NCI-H1092 treated with DMSO at 0.1 percent for 48 hours (cell line): ENCODE data around the gene TUBA8.
"Not testable (repeated sequence)": the region's sequence is repeated elsewhere in the genome, so short reads cannot be mapped to it uniquely, and the experiment has no call there.

ENCODE experiments used
- DNase-seq: peaks from one replicate; lab custom pipeline; 2025; lab: John Stamatoyannopoulos, UW

The TUBA8 gene

GRCh38 chr22:18106550-18107341 is 3.9 kb upstream of the TUBA8 start:
- DNase-seq: not testable (repeated sequence)

GRCh38 chr22:18108187-18108586 is 2.4 kb upstream of the TUBA8 start:
- no peak for DNase-seq

GRCh38 chr22:18109410-18110193 is 1.0 kb upstream of the TUBA8 start:
- no peak for DNase-seq

- no peak for DNase-seq
Observed at GRCh38 chr22:18110954-18111758, 547 bp downstream of the TUBA8 start.

DNA sequence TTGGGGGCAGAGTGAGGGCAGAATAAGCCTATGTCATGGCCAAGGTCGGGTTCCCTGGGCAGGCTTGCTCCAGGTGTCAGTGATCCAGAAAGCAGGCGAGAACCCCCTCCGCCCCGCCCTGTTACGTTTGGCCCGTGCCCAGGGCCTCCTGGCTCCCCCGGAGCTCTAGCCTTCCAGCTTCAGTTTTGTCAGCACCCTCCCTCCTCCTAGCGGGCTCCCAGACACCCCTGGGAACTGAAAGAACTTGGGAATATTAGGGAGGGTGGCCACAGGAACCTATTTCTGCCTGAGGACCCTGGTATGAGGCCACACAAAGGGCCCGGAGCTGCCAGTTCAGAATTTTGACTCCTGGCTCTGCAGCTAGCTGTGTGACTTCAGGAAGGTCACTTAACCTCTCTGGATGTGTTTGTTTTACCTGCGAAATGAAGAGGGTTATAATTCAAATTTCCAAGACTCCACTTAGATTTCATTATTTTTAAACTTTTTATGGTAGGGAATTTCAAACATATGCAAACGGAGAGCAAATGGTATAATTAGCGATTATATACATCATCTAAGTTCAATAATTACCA is 1.2 kb downstream of the TUBA8 start:
- DNase-seq: no peak

DNA sequence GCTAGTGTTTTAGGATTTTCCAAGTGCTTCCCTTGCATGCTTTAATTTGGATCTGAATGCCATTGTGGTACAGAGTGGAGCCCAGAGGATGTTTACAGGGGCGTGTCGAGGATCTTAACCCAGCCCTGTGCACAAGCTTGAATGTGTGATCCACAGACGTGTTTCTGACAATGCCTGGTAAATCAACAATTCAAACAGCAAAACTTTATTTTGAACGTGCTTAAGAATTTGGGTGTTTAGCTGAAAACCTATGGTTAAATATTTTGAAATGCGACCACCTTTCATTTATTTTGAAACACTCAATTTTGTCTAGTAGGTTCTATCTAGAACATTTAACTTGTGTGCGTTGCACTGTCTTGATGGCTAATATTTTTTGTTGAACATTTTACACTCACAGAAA is 1.8 kb downstream of the TUBA8 start:
- no peak for DNase-seq

GRCh38 chr22:18113680-18114394 is 3.2 kb downstream of the TUBA8 start:
- no peak for DNase-seq

DNA sequence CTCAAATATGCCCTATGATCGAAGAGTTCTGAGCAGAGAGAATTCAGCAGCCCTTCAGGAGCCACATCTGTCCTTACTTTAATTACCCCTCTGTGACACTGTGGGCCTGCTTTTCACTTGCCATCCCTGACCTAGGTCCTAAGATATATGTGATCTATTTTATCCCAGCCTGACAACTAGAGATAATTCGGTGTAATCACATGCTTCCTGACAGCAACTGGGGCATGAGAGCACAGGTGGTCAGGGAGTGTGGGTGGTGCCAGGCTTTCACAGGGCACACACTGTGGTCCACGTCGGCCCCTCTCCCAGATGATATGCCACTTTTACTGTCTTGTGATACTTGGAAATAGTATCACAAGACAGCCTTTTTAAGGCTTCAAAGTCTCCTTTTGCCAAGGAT is 3.9 kb downstream of the TUBA8 start:
- no peak for DNase-seq

DNA sequence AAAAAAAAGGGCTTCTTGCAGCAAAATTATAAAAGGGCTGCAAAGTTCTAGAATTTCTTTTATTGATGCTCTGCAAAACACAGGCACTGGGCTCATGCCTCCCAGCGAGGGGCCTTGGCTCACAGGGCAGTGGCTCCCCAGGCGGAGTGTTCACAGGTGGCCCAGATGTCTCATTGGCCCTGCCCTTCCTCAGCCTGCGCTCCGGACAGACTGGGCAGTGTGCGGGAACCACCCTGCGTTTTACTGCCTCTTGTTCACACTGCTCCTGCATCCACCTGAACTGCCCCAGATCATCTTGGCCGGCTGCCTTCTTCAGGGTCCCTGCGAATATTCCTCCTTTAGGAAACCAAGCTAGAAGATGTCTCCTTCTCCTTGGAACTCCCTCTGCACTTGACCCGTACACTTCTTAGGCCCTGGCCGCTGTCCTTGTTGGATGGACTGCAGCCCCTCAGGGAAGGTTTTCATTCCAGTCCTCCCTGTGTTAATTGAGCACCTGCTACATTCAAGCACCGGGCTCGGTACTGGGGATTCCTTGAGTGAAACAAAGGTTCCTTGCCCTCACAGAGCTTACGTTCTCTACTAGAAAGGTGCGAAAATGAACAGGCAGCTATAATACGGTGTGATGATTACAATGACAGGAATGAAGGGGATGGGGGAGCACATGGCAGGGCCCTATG is 4.5 kb downstream of the TUBA8 start:
- no peak for DNase-seq

- DNase-seq: no peak
Observed at GRCh38 chr22:18115906-18116371, 5.3 kb downstream of the TUBA8 start.

- DNase-seq: no peak
Observed at GRCh38 chr22:18116634-18117033, 6.0 kb downstream of the TUBA8 start.

DNA sequence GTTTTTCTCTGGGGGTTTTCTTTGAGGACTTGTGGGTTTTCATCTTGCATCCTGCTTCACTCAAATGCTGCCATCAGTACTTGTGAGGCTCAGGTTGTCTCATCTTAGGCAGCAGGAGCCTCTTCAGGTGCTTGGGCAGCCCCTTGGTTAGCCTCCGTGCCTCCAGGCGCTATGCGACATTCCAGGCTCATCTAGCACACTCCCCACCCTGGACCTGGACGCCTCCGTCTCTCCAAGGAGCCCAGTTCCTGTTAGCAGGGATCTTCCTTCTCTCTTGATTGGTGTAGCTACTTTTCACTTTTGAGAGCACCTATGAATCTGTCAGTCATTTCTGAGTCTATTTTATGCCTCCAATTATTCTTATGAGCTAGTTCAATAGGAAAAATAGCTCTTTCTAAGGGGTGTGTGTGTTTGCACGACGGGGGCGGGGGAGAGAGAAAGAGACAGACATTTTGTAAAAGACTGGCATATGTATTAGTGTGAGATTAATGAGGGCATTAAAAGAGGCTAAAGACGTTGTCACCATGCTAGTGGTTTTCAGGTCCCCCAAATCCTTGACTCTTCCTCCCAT is 7.8 kb downstream of the TUBA8 start:
- no peak for DNase-seq

GRCh38 chr22:18119409-18120110 is 9.0 kb downstream of the TUBA8 start:
- DNase-seq: no peak

DNA sequence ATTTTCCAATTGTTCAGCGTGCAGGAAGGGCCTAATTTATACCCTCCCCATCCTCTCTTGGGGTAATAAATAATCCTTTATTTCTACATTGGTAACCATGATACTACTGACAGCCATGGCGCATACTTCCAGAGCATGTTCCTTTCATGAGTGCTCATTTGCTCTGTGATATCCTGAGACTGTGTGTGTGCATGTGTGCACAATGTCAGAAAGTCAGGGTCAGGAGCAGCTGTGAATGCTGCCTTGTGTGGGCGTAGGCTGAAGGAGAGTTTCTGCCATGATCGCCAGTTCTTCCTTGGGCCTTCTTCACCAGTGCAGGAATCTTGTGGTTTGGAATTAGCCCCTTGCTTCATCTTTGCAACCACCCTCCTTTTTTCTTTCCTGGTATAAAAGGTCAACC is 10.2 kb downstream of the TUBA8 start:
- DNase-seq: no peak

GRCh38 chr22:18121506-18121905 is 10.9 kb downstream of the TUBA8 start:
- no peak for DNase-seq

DNA sequence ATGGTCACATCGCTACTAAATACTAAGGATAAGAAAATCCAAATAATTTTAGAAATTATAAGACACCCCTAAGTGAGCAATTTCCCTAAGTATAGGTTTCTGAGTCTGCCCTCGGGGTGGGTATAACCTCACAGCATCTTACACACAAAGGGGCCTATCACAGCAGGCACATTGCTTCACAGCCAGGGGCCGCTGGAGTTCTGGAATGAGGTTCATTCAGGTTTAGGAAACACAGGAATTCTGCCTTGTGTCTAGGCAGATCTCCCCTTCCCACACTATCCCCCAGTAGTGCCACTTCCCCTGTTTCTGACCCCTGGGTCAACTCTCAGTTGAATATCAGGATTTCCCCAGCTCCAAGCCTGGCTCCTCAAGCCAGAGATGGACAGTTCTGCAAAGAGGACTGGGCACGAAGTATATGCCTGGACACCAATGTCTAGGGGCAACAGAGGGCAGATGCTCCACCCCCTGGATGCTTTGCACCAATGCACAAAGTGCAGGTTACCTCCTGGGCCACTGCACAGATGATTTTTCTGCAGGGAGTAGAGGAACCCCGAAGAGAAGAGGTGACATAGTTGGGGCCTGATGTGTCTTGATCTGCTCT is 11.4 kb downstream of the TUBA8 start:
- DNase-seq: no peak

DNA sequence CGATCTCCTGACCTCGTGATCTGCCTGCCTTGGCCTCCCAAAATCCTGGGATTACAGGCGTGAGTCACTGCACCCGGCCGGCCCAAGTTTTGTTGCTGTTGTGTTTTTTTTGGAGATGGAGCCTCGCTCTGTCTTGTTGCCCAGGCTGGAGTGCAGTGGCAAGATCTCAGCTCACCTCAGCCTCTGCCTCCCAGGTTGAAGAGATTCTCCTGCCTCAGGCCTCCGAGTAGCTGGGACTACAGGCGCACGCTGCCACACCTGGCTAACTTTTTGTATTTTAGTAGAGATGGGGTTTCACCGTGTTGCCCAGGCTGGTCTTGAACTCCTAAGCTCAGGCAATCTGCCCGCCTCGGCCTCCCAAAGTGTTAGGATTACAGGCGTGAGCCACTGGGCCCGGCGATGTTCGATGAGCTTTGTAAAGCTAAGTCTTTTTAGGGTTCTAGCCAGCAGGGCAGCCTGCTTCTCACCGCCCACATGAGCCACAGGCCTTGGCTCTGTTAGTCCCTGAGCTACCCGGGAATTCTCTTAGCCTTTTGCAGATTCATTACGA is 12.9 kb downstream of the TUBA8 start:
- DNase-seq: not testable (repeated sequence)

DNA sequence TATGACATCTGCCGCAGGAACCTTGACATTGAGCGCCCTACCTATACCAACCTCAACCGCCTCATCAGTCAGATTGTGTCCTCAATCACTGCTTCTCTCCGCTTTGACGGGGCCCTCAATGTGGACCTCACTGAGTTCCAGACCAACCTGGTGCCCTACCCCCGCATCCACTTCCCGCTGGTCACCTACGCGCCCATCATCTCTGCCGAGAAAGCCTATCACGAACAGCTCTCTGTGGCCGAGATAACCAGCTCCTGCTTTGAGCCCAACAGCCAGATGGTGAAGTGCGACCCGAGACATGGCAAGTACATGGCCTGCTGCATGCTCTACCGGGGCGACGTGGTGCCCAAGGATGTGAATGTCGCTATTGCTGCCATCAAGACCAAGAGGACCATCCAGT is 16.0 kb downstream of the TUBA8 start:
- no peak for DNase-seq

DNA sequence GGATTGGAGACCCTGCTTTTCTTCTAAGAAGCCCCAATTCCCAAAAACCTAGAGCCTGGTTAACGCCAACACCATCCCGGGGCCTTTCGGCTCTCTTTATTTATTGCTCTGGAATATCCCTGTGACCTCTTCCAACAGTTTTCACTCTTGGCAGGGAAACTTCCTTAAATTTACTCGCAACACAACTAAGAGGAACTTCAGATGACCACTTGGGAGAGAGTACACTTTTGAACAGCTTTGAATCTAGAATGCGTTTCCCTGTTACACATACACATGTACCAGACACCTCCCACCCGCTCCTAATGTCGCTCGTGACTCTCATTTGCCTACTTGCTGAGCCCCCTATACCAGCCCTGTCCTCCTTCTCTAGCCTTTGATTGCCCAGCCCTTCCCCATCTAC is 19.4 kb downstream of the TUBA8 start:
- DNase-seq: no peak
